ENCODE results near the gene JAKMIP2. TPM values are rescaled to one million over a fixed set of nuclear protein-coding genes. Genes with fewer than 3 reads are reported as not detected.

Gene JAKMIP2
- total and polyA plus RNA-seq, 12 donors: 0.06 to 0.71 (median 0.14) TPM; not detected in 3

GRCh38 chr5:147561435-147561834, 221.1 kb downstream of the JAKMIP2 start:
- intact Hi-C loops (cut with DNase I): loop anchor here in 2 of 10 donors (10.0 kb wide), 2 partner anchors 107 to 177 kb away; no protein-coding TSS in a partner anchor
- no peaks in the 10 kb centered on the region for H3K36me3 ChIP-seq
- TF ChIP-seq, protein P1, sequence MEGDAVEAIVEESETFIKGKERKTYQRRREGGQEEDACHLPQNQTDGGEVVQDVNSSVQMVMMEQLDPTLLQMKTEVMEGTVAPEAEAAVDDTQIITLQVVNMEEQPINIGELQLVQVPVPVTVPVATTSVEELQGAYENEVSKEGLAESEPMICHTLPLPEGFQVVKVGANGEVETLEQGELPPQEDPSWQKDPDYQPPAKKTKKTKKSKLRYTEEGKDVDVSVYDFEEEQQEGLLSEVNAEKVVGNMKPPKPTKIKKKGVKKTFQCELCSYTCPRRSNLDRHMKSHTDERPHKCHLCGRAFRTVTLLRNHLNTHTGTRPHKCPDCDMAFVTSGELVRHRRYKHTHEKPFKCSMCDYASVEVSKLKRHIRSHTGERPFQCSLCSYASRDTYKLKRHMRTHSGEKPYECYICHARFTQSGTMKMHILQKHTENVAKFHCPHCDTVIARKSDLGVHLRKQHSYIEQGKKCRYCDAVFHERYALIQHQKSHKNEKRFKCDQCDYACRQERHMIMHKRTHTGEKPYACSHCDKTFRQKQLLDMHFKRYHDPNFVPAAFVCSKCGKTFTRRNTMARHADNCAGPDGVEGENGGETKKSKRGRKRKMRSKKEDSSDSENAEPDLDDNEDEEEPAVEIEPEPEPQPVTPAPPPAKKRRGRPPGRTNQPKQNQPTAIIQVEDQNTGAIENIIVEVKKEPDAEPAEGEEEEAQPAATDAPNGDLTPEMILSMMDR (IDR thresholded peaks at IDR 0.05): no peak
- H3K9me3 ChIP-seq: no peaks in the 10 kb centered on the region
- H3K4me3 ChIP-seq: no peak overlapping the region
- ATAC-seq (no peak), DNase-seq (no peak)
- H3K27me3 ChIP-seq: no peaks in the 10 kb centered on the region
- no peak overlapping the region for H3K27ac ChIP-seq
- peaks cover 0 to 15% (median 6%) of the 10 kb centered on the region in 9 donors for H3K4me1 ChIP-seq
- 93 to 97% methylated on average over 2 of the region's 2 CpGs for WGBS, 2 donors

DNA sequence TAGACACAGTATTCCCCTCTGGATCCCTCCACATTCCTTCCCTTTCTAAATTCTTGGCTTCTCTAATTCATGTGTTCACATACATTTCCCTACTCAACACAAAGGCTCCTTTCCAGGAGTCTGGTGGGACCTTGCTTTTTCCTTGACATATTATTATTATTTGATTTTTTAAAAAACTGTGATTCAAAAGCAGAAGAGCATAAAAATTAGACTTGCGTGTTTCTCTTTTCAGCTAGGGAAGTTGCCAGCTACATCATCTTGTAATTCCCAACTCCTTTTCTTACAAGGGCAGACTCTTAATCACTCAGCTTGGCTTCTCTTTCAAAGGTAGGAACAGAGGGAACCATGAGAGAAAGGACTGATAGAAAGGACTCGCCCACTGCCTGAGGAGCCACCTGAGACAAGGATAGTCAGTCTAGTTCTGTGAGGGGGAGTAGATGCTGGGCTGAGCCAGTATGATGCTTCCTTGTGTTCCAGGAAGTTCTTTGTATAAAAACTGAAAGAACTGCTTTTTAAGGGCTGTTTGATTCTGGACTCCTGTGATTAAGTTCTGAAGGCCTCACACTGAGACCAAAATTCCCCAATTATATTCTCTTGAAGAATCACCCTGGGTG, 221.7 kb downstream of the JAKMIP2 start:
- DNase-seq: no peak
- intact Hi-C loops (cut with DNase I): loop anchor here in 2 of 10 donors (10.0 kb wide), 2 partner anchors 106 to 176 kb away; no protein-coding TSS in a partner anchor
- Histone ChIP-seq H3K27me3 (no peaks in the 10 kb centered on the region), H3K9me3 (no peaks in the 10 kb centered on the region), H3K4me1 (peaks cover 0 to 15% (median 6%) of the 10 kb centered on the region in 9 donors), H3K27ac (no peak overlapping the region), H3K36me3 (no peaks in the 10 kb centered on the region), H3K4me3 (no peak overlapping the region)
- 69 to 71% methylated on average over 2 of the region's 2 CpGs for WGBS, 2 donors
- TF ChIP-seq, protein P1 (IDR thresholded peaks at IDR 0.05): no peak
- ATAC-seq: no peak

- Histone ChIP-seq H3K9me3 (no peaks in the 10 kb centered on the region), H3K27me3 (no peaks in the 10 kb centered on the region), H3K4me3 (no peak overlapping the region), H3K27ac (no peak overlapping the region), H3K36me3 (no peaks in the 10 kb centered on the region), H3K4me1 (peaks cover 0 to 22% (median 9%) of the 10 kb centered on the region in 9 donors)
- ATAC-seq (no peak), DNase-seq (no peak)
- WGBS, 2 donors: 47 to 52% methylated on average over 2 of the region's 2 CpGs
- TF ChIP-seq, protein P1 (IDR thresholded peaks at IDR 0.05): no peak
- intact Hi-C loops (cut with DNase I): loop anchor here (1.0 to 10.0 kb wide), 12 partner anchors 47 to 337 kb away; partner anchors contain the start of gene DPYSL3 (in 1 of the 10)
Observed at GRCh38 chr5:147559749-147560148, 222.8 kb downstream of the JAKMIP2 start.

- Histone ChIP-seq H3K36me3 (no peaks in the 10 kb centered on the region), H3K4me1 (peaks cover 0 to 31% (median 14%) of the 10 kb centered on the region in 9 donors), H3K9me3 (no peaks in the 10 kb centered on the region), H3K4me3 (no peak overlapping the region), H3K27me3 (no peaks in the 10 kb centered on the region), H3K27ac (peak overlapping the region in 2 of 10 donors; percentile 26 to 38)
- ATAC-seq (peak in 7 of 8 donors; percentile 73 to 88 (median 81)), DNase-seq (peak; percentile 35 to 58)
- TF ChIP-seq, protein P1 (IDR thresholded peaks at IDR 0.05): peak; percentile 37 to 77 (median 66)
- 10 to 22% methylated on average over 2 of the region's 2 CpGs for WGBS, 2 donors
- intact Hi-C loops (cut with DNase I): loop anchor here in 9 of 10 donors (1.0 to 10.0 kb wide), 10 partner anchors 47 to 337 kb away; partner anchors contain the start of gene DPYSL3 (in 1 of the 9)
Observed at GRCh38 chr5:147558826-147559225, 223.7 kb downstream of the JAKMIP2 start.
